GM20000 (cell line): ENCODE measurements around the gene NRG3.

Experiments used
- DNase-seq: peaks from one replicate; pipeline ENCODE4 v3.0.0; 2012; ENCODE audit warnings: low spot score
- CTCF ChIP-seq: IDR thresholded peaks from 2 replicates; pipeline ENCODE4 v1.5.1; 2012; ENCODE audit warnings: mild to moderate bottlenecking, control low read depth; ENCODE audit errors: extremely low read depth, missing control alignments

The NRG3 gene

GRCh38 chr10:82529062-82529461 is 654.1 kb downstream of the NRG3 start:
- DNase-seq = no peak
- no peak for TF ChIP-seq CTCF

GRCh38 chr10:82535457-82535856 is 660.5 kb downstream of the NRG3 start:
- no peak for DNase-seq
- no peak for TF ChIP-seq CTCF

- no peak for DNase-seq
- no peak for TF ChIP-seq CTCF
Observed at GRCh38 chr10:82536668-82537067, 661.7 kb downstream of the NRG3 start.

GRCh38 chr10:82538272-82538671 is 663.3 kb downstream of the NRG3 start:
- no peak for TF ChIP-seq CTCF
- no peak for DNase-seq

- DNase-seq = no peak
- TF ChIP-seq CTCF = no peak
Observed at GRCh38 chr10:82543631-82544030, 668.6 kb downstream of the NRG3 start.

GRCh38 chr10:82544377-82544776 is 669.4 kb downstream of the NRG3 start:
- no peak for TF ChIP-seq CTCF
- no peak for DNase-seq

- TF ChIP-seq CTCF = no peak
- no peak for DNase-seq
Observed at GRCh38 chr10:82551506-82551905, 676.5 kb downstream of the NRG3 start.
